ENCODE data around the gene WDFY4. TPM values are rescaled to one million over a fixed set of nuclear protein-coding genes. Genes with fewer than 3 reads are reported as not detected.

WDFY4 gene
- total RNA-seq, 1 donor: not detected

- TF ChIP-seq CTCF (IDR thresholded peaks at IDR 0.05; ENCODE audit: insufficient read depth, low read length): no peak
- DNase-seq (ENCODE audit: low read depth): no peak
- no peak overlapping the region for H3K4me3 ChIP-seq (ENCODE audit: low read depth, low read length)
These were observed 248.4 kb downstream of the WDFY4 start for GRCh38 chr10:48932831-48933664.

DNA sequence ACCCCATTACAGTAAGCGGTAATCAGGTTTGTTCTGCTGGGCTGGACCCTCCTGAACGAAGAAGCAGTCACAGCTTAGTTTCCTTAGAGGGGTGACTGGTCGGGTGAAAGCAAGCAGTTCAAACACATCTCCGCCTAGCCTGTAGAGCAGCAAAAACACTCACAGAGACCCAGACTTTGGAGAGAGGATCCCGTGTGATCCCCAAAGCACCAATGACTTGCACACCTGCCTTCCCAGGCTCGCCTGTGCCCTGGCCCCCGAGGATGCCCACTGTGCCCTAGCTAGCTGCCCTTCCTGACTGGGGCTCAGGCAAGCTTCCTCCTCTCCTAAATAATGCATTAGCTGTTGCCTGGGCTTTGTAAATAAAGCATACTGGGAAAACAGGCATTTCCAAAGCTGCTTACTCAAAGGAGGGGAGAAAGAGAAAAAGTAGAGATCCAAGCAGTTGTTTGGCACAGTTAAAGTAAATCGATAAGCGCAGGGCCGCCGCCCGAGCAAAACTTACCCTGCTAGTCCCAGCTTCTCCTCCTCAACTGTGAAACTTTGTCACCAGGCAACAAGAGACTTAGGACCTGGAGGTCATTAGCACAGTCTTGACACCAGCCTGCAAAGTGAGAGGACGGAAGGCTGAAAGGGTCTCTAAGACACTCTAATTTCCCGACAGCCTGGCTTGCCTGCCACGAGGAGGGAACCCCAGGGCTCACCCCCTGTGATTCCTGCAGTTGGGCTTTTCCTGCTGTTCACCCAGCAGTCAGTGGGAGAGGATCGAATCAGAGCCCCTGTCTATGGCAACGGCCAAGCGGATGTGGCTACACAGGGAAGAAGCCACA lies 250.2 kb downstream of the WDFY4 start:
- no peak overlapping the region for H3K4me3 ChIP-seq (ENCODE audit: low read depth, low read length)
- no peak for DNase-seq (ENCODE audit: low read depth)
- no peak for TF ChIP-seq CTCF (IDR thresholded peaks at IDR 0.05; ENCODE audit: insufficient read depth, low read length)

GRCh38 chr10:48935577-48935976 lies 250.9 kb downstream of the WDFY4 start:
- TF ChIP-seq CTCF (IDR thresholded peaks at IDR 0.05; ENCODE audit: insufficient read depth, low read length): no peak
- no peak overlapping the region for H3K4me3 ChIP-seq (ENCODE audit: low read depth, low read length)
- no peak for DNase-seq (ENCODE audit: low read depth)

DNA sequence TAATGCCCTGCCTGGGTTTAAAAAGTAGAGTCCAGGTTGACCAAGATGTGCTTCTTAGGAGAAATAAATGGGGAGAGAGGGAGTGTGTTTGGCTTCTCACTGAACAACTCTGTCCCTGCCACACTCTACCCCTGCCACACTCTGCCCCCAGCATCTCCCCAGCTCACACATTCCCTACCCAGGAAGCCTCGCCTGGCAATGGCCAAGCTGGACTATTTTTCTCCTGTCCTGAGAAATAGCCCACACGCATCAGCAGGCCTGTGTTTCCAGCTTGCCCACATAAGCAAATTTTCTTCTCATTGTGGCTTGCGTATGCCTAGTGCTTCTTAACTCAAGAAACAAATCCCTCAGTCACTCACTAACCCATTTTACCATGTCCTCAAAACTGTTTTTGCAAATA lies 253.1 kb downstream of the WDFY4 start:
- TF ChIP-seq CTCF (IDR thresholded peaks at IDR 0.05; ENCODE audit: insufficient read depth, low read length): no peak
- DNase-seq (ENCODE audit: low read depth): no peak
- no peak overlapping the region for H3K4me3 ChIP-seq (ENCODE audit: low read depth, low read length)

DNA sequence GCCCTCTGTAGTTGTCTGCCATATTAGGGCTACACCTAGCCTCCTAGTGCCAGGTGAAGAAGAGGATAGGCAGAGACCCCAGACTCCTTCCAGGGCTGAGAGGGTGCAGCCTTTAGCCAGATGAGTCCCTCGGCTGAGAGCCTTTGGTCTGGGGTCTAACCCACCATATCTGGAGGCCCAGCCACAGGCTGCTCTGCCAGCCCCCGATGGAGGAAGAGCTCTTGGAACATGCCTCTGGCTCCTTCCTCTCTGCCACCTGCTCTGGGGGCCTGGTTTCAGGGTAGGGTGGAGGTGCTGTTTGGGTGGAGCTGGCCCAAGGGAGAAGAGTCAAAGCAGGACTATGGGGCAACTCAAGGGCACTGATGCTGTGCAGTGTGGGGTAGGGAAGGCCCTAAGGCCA lies 253.6 kb downstream of the WDFY4 start:
- TF ChIP-seq CTCF (IDR thresholded peaks at IDR 0.05; ENCODE audit: insufficient read depth, low read length): no peak

DNA sequence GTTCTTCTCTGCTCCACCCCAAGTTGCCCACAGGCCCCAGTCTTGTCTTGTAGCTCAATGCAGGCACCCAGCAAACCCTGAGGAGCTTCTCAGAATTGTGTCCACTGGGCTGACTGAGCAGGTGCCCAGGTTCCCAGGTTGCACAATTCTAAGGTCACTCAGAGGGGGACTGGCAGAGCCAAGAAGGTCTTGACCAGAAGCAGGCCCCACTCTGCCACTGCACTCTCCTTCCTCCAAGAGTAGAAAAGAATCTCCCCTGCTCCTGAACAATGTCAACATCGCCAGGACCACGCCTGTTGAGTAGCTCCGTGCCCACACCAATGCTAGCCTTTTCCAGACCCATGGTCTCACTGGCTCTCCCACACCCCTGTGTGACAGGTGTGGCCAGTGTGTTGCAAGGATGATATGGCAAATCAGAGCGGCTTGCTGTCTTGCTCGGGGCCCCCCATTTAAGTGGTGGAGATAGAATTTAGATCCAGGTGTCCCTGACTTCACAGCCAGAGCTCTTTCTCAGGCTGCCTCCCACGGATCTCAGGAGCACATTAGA lies 254.4 kb downstream of the WDFY4 start:
- TF ChIP-seq CTCF (IDR thresholded peaks at IDR 0.05; ENCODE audit: insufficient read depth, low read length): no peak
- DNase-seq (ENCODE audit: low read depth): no peak
- H3K4me3 ChIP-seq (ENCODE audit: low read depth, low read length): no peak overlapping the region

More for the DNA sequence above, 253.6 kb downstream of the WDFY4 start:
- no peak for DNase-seq (ENCODE audit: low read depth)
- no peak overlapping the region for H3K4me3 ChIP-seq (ENCODE audit: low read depth, low read length)

Data from fibroblast of the aortic adventitia (primary cell).